Ishikawa (cell line): ENCODE results near the gene CHST15.

Source experiments
- EGR1 ChIP-seq: IDR thresholded peaks from 2 replicates; pipeline ENCODE4 v1.6.1; 2012
- EP300 ChIP-seq: IDR thresholded peaks from 2 replicates; pipeline ENCODE4 v1.6.1; 2012; ENCODE audit warnings: borderline replicate concordance
- RAD21 ChIP-seq: IDR thresholded peaks from 2 replicates; pipeline ENCODE4 v1.6.1; 2012; ENCODE audit warnings: low read depth
- TEAD4 ChIP-seq: IDR thresholded peaks from 2 replicates; pipeline ENCODE4 v1.6.1; 2012
- YY1 ChIP-seq: IDR thresholded peaks from 2 replicates; pipeline ENCODE4 v1.6.1; 2012; ENCODE audit warnings: low read depth
- TF ChIP-seq, protein P1 (sequence below): IDR thresholded peaks from 2 replicates; pipeline ENCODE4 v1.6.1; 2012; ENCODE audit warnings: low read depth, mild to moderate bottlenecking
- TF ChIP-seq, protein P2 (sequence below): IDR thresholded peaks from 2 replicates; pipeline ENCODE4 v1.6.1; 2012

DNA sequence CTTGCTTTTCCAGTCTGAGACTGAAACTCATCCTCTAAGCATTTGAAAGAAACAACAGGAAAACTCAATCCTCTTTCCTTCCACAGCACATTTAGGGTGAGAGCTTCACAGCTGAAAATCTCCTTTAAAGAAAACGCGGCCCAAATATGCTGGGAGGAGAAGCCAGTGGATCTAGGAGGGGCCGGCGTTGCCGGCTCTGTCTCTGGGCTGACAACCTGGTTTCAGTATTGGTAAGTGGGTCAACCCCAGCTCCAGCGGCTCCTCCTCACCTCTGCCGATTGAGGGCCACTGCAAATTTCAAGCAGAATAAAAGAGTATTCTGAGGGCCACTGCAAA lies 126.5 kb downstream of the CHST15 start:
- TF ChIP-seq TEAD4 (no peak), EGR1 (no peak), RAD21 (no peak), YY1 (no peak), EP300 (no peak)
- TF ChIP-seq, protein P1, sequence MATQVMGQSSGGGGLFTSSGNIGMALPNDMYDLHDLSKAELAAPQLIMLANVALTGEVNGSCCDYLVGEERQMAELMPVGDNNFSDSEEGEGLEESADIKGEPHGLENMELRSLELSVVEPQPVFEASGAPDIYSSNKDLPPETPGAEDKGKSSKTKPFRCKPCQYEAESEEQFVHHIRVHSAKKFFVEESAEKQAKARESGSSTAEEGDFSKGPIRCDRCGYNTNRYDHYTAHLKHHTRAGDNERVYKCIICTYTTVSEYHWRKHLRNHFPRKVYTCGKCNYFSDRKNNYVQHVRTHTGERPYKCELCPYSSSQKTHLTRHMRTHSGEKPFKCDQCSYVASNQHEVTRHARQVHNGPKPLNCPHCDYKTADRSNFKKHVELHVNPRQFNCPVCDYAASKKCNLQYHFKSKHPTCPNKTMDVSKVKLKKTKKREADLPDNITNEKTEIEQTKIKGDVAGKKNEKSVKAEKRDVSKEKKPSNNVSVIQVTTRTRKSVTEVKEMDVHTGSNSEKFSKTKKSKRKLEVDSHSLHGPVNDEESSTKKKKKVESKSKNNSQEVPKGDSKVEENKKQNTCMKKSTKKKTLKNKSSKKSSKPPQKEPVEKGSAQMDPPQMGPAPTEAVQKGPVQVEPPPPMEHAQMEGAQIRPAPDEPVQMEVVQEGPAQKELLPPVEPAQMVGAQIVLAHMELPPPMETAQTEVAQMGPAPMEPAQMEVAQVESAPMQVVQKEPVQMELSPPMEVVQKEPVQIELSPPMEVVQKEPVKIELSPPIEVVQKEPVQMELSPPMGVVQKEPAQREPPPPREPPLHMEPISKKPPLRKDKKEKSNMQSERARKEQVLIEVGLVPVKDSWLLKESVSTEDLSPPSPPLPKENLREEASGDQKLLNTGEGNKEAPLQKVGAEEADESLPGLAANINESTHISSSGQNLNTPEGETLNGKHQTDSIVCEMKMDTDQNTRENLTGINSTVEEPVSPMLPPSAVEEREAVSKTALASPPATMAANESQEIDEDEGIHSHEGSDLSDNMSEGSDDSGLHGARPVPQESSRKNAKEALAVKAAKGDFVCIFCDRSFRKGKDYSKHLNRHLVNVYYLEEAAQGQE = no peak
- TF ChIP-seq, protein P2, sequence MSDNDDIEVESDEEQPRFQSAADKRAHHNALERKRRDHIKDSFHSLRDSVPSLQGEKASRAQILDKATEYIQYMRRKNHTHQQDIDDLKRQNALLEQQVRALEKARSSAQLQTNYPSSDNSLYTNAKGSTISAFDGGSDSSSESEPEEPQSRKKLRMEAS = no peak
